ENCODE data around the gene DECR2.
"Not testable (repeated sequence)": the region's sequence is repeated elsewhere in the genome, so short reads cannot be mapped to it uniquely, and the experiment has no call there.

The DECR2 gene

GRCh38 chr16:379183-379960, 22.3 kb upstream of the DECR2 start:
- DNase-seq (ENCODE audit: low read depth): no peak

- DNase-seq (ENCODE audit: low read depth): no peak
Measured at GRCh38 chr16:379961-380761, 21.5 kb upstream of the DECR2 start.

GRCh38 chr16:380762-381011, 21.0 kb upstream of the DECR2 start:
- DNase-seq (ENCODE audit: low read depth): no peak

- DNase-seq (ENCODE audit: low read depth): no peak
Measured at GRCh38 chr16:381012-381788, 20.5 kb upstream of the DECR2 start.

- no peak for DNase-seq (ENCODE audit: low read depth)
Measured at GRCh38 chr16:381789-382717, 19.6 kb upstream of the DECR2 start, which contains the start of gene PGAP6. PGAP6 (minus strand) TSS chr16:381978; CDS start chr16:381821, 157 bp downstream.

GRCh38 chr16:383326-384051, 18.2 kb upstream of the DECR2 start:
- no peak for DNase-seq (ENCODE audit: low read depth)

- DNase-seq (ENCODE audit: low read depth): no peak
Measured at GRCh38 chr16:386641-387156, 15.0 kb upstream of the DECR2 start.

GRCh38 chr16:387761-388666, 13.7 kb upstream of the DECR2 start:
- not testable (repeated sequence) for DNase-seq (ENCODE audit: low read depth)

GRCh38 chr16:389352-389751, 12.3 kb upstream of the DECR2 start:
- no peak for DNase-seq (ENCODE audit: low read depth)

GRCh38 chr16:391885-392335, 9.8 kb upstream of the DECR2 start:
- no peak for DNase-seq (ENCODE audit: low read depth)

GRCh38 chr16:392450-393030, 9.1 kb upstream of the DECR2 start:
- no peak for DNase-seq (ENCODE audit: low read depth)

- no peak for DNase-seq (ENCODE audit: low read depth)
Measured at GRCh38 chr16:396199-396598, 5.5 kb upstream of the DECR2 start.

- DNase-seq (ENCODE audit: low read depth): peak; percentile 60
Measured at GRCh38 chr16:396605-397004, 5.1 kb upstream of the DECR2 start.

- DNase-seq (ENCODE audit: low read depth): no peak
Measured at GRCh38 chr16:397135-397661, 4.5 kb upstream of the DECR2 start, which contains the start of gene NME4. NME4 (plus strand) TSS chr16:397199; CDS start chr16:397223, 24 bp downstream.

GRCh38 chr16:397736-398332, 3.9 kb upstream of the DECR2 start:
- no peak for DNase-seq (ENCODE audit: low read depth)

GRCh38 chr16:398561-399339, 2.9 kb upstream of the DECR2 start:
- DNase-seq (ENCODE audit: low read depth): no peak

- DNase-seq (ENCODE audit: low read depth): no peak
Measured at GRCh38 chr16:399340-400019, 2.2 kb upstream of the DECR2 start.

Data from CMK (cell line).